Esophagus muscularis mucosa (tissue), 4 donors: ENCODE measurements around the gene SMIM30. TPM values are rescaled to one million over a fixed set of nuclear protein-coding genes. Genes with fewer than 3 reads are reported as not detected.
"Not testable (repeated sequence)": the region's sequence is repeated elsewhere in the genome, so short reads cannot be mapped to it uniquely, and the experiment has no call there.

Experiments
- DNase-seq: peaks from one replicate; pipeline ENCODE4 v3.0.0-alpha.2; 2017; ENCODE audit errors: extremely low spot score
- H3K27ac ChIP-seq, 4 donors: fragments of 200-600 bp; sonication (generic); replicated peaks in 1 of 4; 1 replicate in 3 of 4; 2 replicates in 1 of 4; pipeline ENCODE4 v1.5.1; 2016 to 2019; ENCODE audit warnings: mild to moderate bottlenecking in 1 of 4
- H3K27me3 ChIP-seq, 4 donors: fragments of 200-600 bp; sonication (generic); one replicate each; pipeline versions ENCODE4 v1.5.1 to v1.6.0; 2016 to 2019
- H3K36me3 ChIP-seq, 4 donors: fragments of 200-600 bp; sonication (generic); one replicate each; pipeline ENCODE4 v1.5.1; 2016 to 2019
- H3K4me1 ChIP-seq, 4 donors: fragments of 200-600 bp; sonication (generic); one replicate each; pipeline ENCODE4 v1.5.1; 2016 to 2019
- H3K4me3 ChIP-seq, 4 donors: fragments of 200-600 bp; sonication (generic); 1 replicate in 2 of 4; 2 replicates in 2 of 4; pipeline ENCODE4 v1.5.1; 2016 to 2019; ENCODE audit warnings: mild to moderate bottlenecking in 4 of 4, moderate library complexity in 1 of 4
- H3K9me3 ChIP-seq, 4 donors: fragments of 200-600 bp; sonication (generic); 1 replicate in 3 of 4; 2 replicates in 1 of 4; pipeline ENCODE4 v1.5.1; 2016 to 2019
- CTCF ChIP-seq, 3 experiments: fragments of 200-600 bp in 2 of 3; fragments of 450-650 bp in 1 of 3; sonication (generic) in 2 of 3; IDR thresholded peaks; one replicate each; pipeline ENCODE4 v1.5.1; 2017 to 2019; ENCODE audit warnings: antibody characterized with exemption in 3 of 3, mild to moderate bottlenecking in 2 of 3, moderate library complexity in 1 of 3
- EP300 ChIP-seq: sonication (generic); formaldehyde crosslinking; IDR thresholded peaks from one replicate; pipeline ENCODE4 v1.6.1; 2017; ENCODE audit warnings: antibody characterized with exemption
- POLR2A ChIP-seq: fragments of 450-650 bp; IDR thresholded peaks from one replicate; pipeline ENCODE4 v1.6.1; 2017; ENCODE audit warnings: antibody characterized with exemption, moderate library complexity, mild to moderate bottlenecking, low read depth
- POLR2AphosphoS5 ChIP-seq, 2 donors: sonication (generic); formaldehyde crosslinking; IDR thresholded peaks; one replicate each; pipeline ENCODE4 v1.6.1; 2017; ENCODE audit warnings: antibody characterized with exemption in 2 of 2
- whole genome bisulfite sequencing: methylation state at CpG from one replicate; pipeline ENCODE4 v1.1.5; 2018; 5-methylcytosine and 5-hydroxymethylcytosine counted together
- intact Hi-C: fragments of 100-400 bp; cut with DNase I; formaldehyde crosslinking; loops from one replicate; pipeline ENCODE4 v1.15.1; 2023
- total RNA-seq, 4 donors: library from RNA; depleted of rRNA; stranded (reverse); fragments of >200 nt; gene quantifications; one replicate each; pipeline versions ENCODE4 v1.1.0 to v1.2.1, GENCODE V29; 2016

SMIM30 gene
- 10 to 100 TPM; 25.2 to 37.8 (median 35.2) TPM for total RNA-seq

- H3K4me1 ChIP-seq: peaks cover 5 to 16% (median 14%) of the 10 kb centered on the region in 4 donors
- DNase-seq: peak; percentile 98
- peak; percentile 98 to 99 for TF ChIP-seq POLR2AphosphoS5 (IDR thresholded peaks at IDR 0.05)
- TF ChIP-seq POLR2A: peak; percentile 71
- TF ChIP-seq EP300: no peak
- peak within 1 kb of the TSS; percentile 63 to 67 (median 64) for H3K4me3 ChIP-seq
- peaks cover 0 to 20% (median 0%) of the 10 kb centered on the region in 4 donors for H3K36me3 ChIP-seq
- peak within 1 kb of the TSS; percentile 52 to 76 (median 71) for H3K27ac ChIP-seq
- under 1% methylated on average over 32 of the region's 35 CpGs for WGBS
- intact Hi-C loops: loop anchor here (5.0 kb wide), 1 partner anchor 176 kb away; no protein-coding TSS in a partner anchor
- no peaks in the 10 kb centered on the region for H3K9me3 ChIP-seq
- H3K27me3 ChIP-seq: no peaks in the 10 kb centered on the region
Observed at GRCh38 chr7:113118074-113118959, at the start of gene SMIM30. TSS of gene SMIM30 (minus strand) at chr7:113118554. CDS start at chr7:113117578, 976 bp downstream.

GRCh38 chr7:113166176-113166575 lies 47.8 kb upstream of the SMIM30 start:
- DNase-seq, H3K4me1 ChIP-seq, H3K27ac ChIP-seq, H3K27me3 ChIP-seq, H3K9me3 ChIP-seq, H3K36me3 ChIP-seq, H3K4me3 ChIP-seq, intact Hi-C loops: not testable (repeated sequence)
- 86% methylated on average over 1 of the region's 1 CpG for WGBS

GRCh38 chr7:113161050-113161449 lies 42.7 kb upstream of the SMIM30 start:
- Histone ChIP-seq H3K36me3 (no peaks in the 10 kb centered on the region), H3K27me3 (no peaks in the 10 kb centered on the region), H3K4me1 (no peaks in the 10 kb centered on the region), H3K4me3 (no peak overlapping the region), H3K9me3 (no peaks in the 10 kb centered on the region), H3K27ac (no peak overlapping the region)
- DNase-seq: no peak
- 89% methylated on average over 2 of the region's 2 CpGs for WGBS
- TF ChIP-seq POLR2AphosphoS5 (IDR thresholded peaks at IDR 0.05) (no peak), CTCF (IDR thresholded peaks at IDR 0.05) (no peak), EP300 (no peak), POLR2A (no peak)
- intact Hi-C loops: no loop called here

GRCh38 chr7:113159746-113160339 lies 41.5 kb upstream of the SMIM30 start:
- Histone ChIP-seq H3K4me1 (no peaks in the 10 kb centered on the region), H3K27ac (no peak overlapping the region), H3K9me3 (no peaks in the 10 kb centered on the region), H3K27me3 (no peaks in the 10 kb centered on the region), H3K4me3 (no peak overlapping the region), H3K36me3 (no peaks in the 10 kb centered on the region)
- no peak for DNase-seq
- intact Hi-C loops: loop anchor here (10.0 kb wide), 1 partner anchor 265 kb away; no protein-coding TSS in a partner anchor
- 61% methylated on average over 5 of the region's 5 CpGs for WGBS
- TF ChIP-seq CTCF (IDR thresholded peaks at IDR 0.05) (peak; percentile 27 to 49 (median 28)), EP300 (no peak)

GRCh38 chr7:113158756-113159155 lies 40.4 kb upstream of the SMIM30 start:
- Histone ChIP-seq H3K27ac (no peak overlapping the region), H3K4me1 (no peaks in the 10 kb centered on the region), H3K4me3 (no peak overlapping the region), H3K36me3 (no peaks in the 10 kb centered on the region), H3K9me3 (no peaks in the 10 kb centered on the region), H3K27me3 (no peaks in the 10 kb centered on the region)
- TF ChIP-seq EP300: no peak
- no peak for TF ChIP-seq POLR2AphosphoS5 (IDR thresholded peaks at IDR 0.05)
- TF ChIP-seq POLR2A: no peak
- TF ChIP-seq CTCF (IDR thresholded peaks at IDR 0.05): no peak
- intact Hi-C loops: loop anchor here (10.0 kb wide), 1 partner anchor 266 kb away; no protein-coding TSS in a partner anchor
- no peak for DNase-seq
- 57% methylated on average over 2 of the region's 2 CpGs for WGBS
